Keratinocyte (primary cell): ENCODE measurements around the gene MYL12B. TPM values are rescaled to one million over a fixed set of nuclear protein-coding genes. Genes with fewer than 3 reads are reported as not detected.

ENCODE experiments used
- DNase-seq: peaks from one replicate; pipeline ENCODE4 v3.0.0-alpha.2; 2011; ENCODE audit warnings: low read depth, missing footprints, low spot score
- FAIRE-seq: peaks from 2 replicates; lab custom pipeline; 2011; peaks lifted over from hg19 to GRCh38; lab: Jason Lieb, UNC
- H2AFZ ChIP-seq: 2 replicates; pipeline ENCODE4 v1.6.0; 2012; ENCODE audit warnings: low read length, control low read depth, inconsistent platforms; ENCODE audit not compliant: control insufficient read depth
- H3K27ac ChIP-seq: 2 replicates; pipeline ENCODE4 v1.5.1; 2011; ENCODE audit warnings: low read length; ENCODE audit not compliant: control insufficient read depth, insufficient read depth
- H3K27me3 ChIP-seq: 3 replicates; pipeline ENCODE4 v1.6.0; 2011; ENCODE audit warnings: low read length; ENCODE audit not compliant: control insufficient read depth, insufficient read depth; ENCODE audit errors: extremely low read depth
- H3K36me3 ChIP-seq, 2 experiments: 2 replicates in 1 of 2; 3 replicates in 1 of 2; pipeline ENCODE4 v1.5.1; 2011; ENCODE audit warnings: low read length in 2 of 2, mild to moderate bottlenecking in 1 of 2; ENCODE audit not compliant: control insufficient read depth in 2 of 2, insufficient read depth in 2 of 2; ENCODE audit errors: extremely low read depth in 1 of 2
- H3K4me1 ChIP-seq: 3 replicates; pipeline ENCODE4 v1.5.1; 2011; ENCODE audit warnings: low read length; ENCODE audit not compliant: control insufficient read depth, insufficient read depth; ENCODE audit errors: extremely low read depth
- H3K4me2 ChIP-seq: 3 replicates; pipeline ENCODE4 v1.6.0; 2011; ENCODE audit warnings: low read depth, low read length; ENCODE audit not compliant: control insufficient read depth, insufficient read depth; ENCODE audit errors: extremely low read depth
- H3K4me3 ChIP-seq, 3 experiments: fragments of 200-600 bp in 1 of 3; sonication (generic) in 1 of 3; 2 replicates in 2 of 3; 3 replicates in 1 of 3; pipeline ENCODE4 v1.5.1; 2011 to 2016; ENCODE audit warnings: low read length in 3 of 3, mild to moderate bottlenecking in 3 of 3, control low read depth in 2 of 3, inconsistent platforms in 1 of 3, low read depth in 1 of 3, mixed read lengths in 1 of 3, mixed run types in 1 of 3, moderate library complexity in 1 of 3; ENCODE audit not compliant: control insufficient read depth in 2 of 3, insufficient read depth in 2 of 3; ENCODE audit errors: extremely low read depth in 1 of 3
- H3K79me2 ChIP-seq: 2 replicates; pipeline ENCODE4 v1.6.0; 2012; ENCODE audit warnings: low read length; ENCODE audit not compliant: control insufficient read depth, insufficient read depth
- H3K9ac ChIP-seq: 3 replicates; pipeline ENCODE4 v1.6.0; 2011; ENCODE audit warnings: low read length; ENCODE audit not compliant: control insufficient read depth, insufficient read depth; ENCODE audit errors: extremely low read depth
- H3K9me1 ChIP-seq: 3 replicates; pipeline ENCODE4 v1.6.0; 2011; ENCODE audit warnings: low read length; ENCODE audit not compliant: control insufficient read depth, insufficient read depth; ENCODE audit errors: extremely low read depth
- H3K9me3 ChIP-seq: 2 replicates; pipeline ENCODE4 v1.5.1; 2012; ENCODE audit warnings: low read depth, low read length; ENCODE audit not compliant: control insufficient read depth
- H4K20me1 ChIP-seq: 3 replicates; pipeline ENCODE4 v1.6.0; 2011; ENCODE audit warnings: low read length; ENCODE audit not compliant: control insufficient read depth, insufficient read depth; ENCODE audit errors: extremely low read depth
- EZH2 ChIP-seq: IDR thresholded peaks from one replicate; pipeline ENCODE4 v1.6.1; 2012; ENCODE audit warnings: inconsistent platforms, mild to moderate bottlenecking, low read length, moderate library complexity
- dilution Hi-C: fragments of 300-500 bp; cut with MboI; formaldehyde crosslinking; loops from one replicate; pipeline ENCODE4 v1.7.0; 2020; ENCODE audit warnings: low sequenced_read_pairs; ENCODE audit not compliant: extremely low pct_ligation_motif_present
- polyA plus RNA-seq, 5 experiments: library from polyadenylated mRNA; depleted of rRNA in 3 of 5; stranded (reverse) in 3 of 5; stranded (forward) in 1 of 5; unstranded in 1 of 5; fragments of >200 nt; gene quantifications; 1 replicate in 1 of 5; 2 replicates in 3 of 5; 3 replicates in 1 of 5; pipeline versions ENCODE4 v1.2.1 to v1.2.3, GENCODE V29; 2011 to 2012; ENCODE audit warnings: missing spikeins in 2 of 5, low read depth in 1 of 5, low replicate concordance in 1 of 5
- TF ChIP-seq, protein P1 (sequence below), 3 experiments: IDR thresholded peaks in 1 of 3; conservative IDR thresholded peaks in 1 of 3; optimal IDR thresholded peaks in 1 of 3; 2 replicates in 2 of 3; 3 replicates in 1 of 3; pipeline versions ENCODE3 to v1.5.1; 2011; ENCODE audit warnings: low read length in 3 of 3, mild to moderate bottlenecking in 3 of 3, moderate library complexity in 2 of 3, control low read depth in 1 of 3, inconsistent platforms in 1 of 3; ENCODE audit not compliant: insufficient read depth in 2 of 3; ENCODE audit errors: extremely low read depth in 1 of 3

MYL12B gene
- polyA plus RNA-seq, 1 donor (not counting 4 experiments of a cell fraction or from before 2014, with no cell fraction given), result 1,224 TPM

DNA sequence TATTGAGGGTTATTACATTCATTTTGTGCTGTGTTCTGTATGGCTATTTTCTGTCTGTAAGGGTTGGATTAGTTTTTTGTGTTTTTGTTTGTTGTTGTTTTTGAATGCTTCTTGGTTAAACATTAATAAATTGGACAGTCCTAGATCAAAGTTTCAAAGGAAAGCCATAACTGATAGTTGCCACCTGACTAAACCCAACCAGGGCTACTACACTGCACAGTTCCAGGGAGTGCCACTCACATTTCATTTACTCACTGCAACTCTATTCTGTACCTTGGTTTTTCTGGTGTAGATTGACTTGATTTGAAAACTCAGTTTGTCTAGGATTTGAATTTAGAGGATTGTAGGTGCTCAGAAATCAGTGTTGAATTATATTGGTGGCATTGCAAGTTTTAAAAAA lies 6.4 kb downstream of the MYL12B start:
- H3K4me1 ChIP-seq, result peaks cover 61% of the 10 kb centered on the region
- peak overlapping the region; percentile 77 for H3K4me2 ChIP-seq
- no peaks in the 10 kb centered on the region for H3K27me3 ChIP-seq
- FAIRE-seq, result no peak
- no peak overlapping the region for H3K9ac ChIP-seq
- peaks cover 100% of the 10 kb centered on the region for H3K79me2 ChIP-seq
- dilution Hi-C loops, result no loop called here
- H3K4me3 ChIP-seq, result no peak overlapping the region
- no peaks in the 10 kb centered on the region for H3K9me3 ChIP-seq
- peaks cover 3 to 10% of the 10 kb centered on the region in 2 experiments for H3K36me3 ChIP-seq
- TF ChIP-seq, protein P1, sequence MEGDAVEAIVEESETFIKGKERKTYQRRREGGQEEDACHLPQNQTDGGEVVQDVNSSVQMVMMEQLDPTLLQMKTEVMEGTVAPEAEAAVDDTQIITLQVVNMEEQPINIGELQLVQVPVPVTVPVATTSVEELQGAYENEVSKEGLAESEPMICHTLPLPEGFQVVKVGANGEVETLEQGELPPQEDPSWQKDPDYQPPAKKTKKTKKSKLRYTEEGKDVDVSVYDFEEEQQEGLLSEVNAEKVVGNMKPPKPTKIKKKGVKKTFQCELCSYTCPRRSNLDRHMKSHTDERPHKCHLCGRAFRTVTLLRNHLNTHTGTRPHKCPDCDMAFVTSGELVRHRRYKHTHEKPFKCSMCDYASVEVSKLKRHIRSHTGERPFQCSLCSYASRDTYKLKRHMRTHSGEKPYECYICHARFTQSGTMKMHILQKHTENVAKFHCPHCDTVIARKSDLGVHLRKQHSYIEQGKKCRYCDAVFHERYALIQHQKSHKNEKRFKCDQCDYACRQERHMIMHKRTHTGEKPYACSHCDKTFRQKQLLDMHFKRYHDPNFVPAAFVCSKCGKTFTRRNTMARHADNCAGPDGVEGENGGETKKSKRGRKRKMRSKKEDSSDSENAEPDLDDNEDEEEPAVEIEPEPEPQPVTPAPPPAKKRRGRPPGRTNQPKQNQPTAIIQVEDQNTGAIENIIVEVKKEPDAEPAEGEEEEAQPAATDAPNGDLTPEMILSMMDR (optimal IDR thresholded peaks at IDR 0.05 in 1 of 3, IDR thresholded peaks at IDR 0.05 in 1 of 3, conservative IDR thresholded peaks at IDR 0.05 in 1 of 3; ENCODE audit: extremely low read depth in 1 of 3, insufficient read depth in 2 of 3, low read length in 3 of 3), result no peak
- no peak for TF ChIP-seq EZH2
- peak overlapping the region; percentile 56 for H3K27ac ChIP-seq
- peaks cover 18% of the 10 kb centered on the region for H3K9me1 ChIP-seq
- H2AFZ ChIP-seq, result no peak overlapping the region
- no peak for DNase-seq
- peaks cover 80% of the 10 kb centered on the region for H4K20me1 ChIP-seq

DNA sequence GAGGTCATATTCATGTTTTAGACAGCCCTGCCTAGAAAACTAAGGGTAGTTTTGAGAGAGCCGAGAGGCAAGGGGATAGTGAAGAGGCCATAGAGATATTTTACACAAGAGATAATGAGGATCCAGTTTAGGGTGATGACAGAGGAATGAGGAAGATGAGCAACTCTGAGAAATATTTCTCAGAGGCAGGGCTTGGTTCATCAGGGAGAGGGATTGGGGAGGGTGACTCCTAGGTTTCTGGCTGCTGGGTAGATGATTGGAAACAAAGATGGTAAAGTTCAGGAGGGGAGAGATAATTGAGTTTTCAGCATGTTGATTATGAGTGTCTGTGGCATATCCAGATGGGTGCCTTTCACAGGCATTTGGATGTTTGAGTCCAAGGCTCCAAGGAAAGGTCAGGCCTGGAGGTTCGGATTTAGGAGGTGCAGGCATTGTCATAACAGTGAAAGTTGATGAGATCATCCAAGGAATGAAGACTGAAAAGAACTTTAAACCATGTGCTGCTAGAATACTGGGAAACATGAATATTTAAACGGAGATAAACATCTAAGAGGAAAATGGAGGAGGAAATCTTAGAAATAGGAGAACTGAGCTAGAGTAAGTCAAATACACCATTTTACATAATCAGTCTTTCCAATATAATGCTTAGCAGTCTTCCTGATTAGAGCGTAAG lies 7.4 kb downstream of the MYL12B start:
- DNase-seq, result no peak
- H3K4me2 ChIP-seq, result peak overlapping the region; percentile 77
- dilution Hi-C loops, result no loop called here

More for the DNA sequence above, 7.4 kb downstream of the MYL12B start:
- TF ChIP-seq, protein P1 (optimal IDR thresholded peaks at IDR 0.05 in 1 of 3, IDR thresholded peaks at IDR 0.05 in 1 of 3, conservative IDR thresholded peaks at IDR 0.05 in 1 of 3; ENCODE audit: extremely low read depth in 1 of 3, insufficient read depth in 2 of 3, low read length in 3 of 3), result no peak
- no peak for TF ChIP-seq EZH2
- H3K4me3 ChIP-seq, result peak overlapping the region in 2 of 3 experiments; percentile 41 to 46
- H3K79me2 ChIP-seq, result peaks cover 100% of the 10 kb centered on the region
- H4K20me1 ChIP-seq, result peaks cover 73% of the 10 kb centered on the region
- H3K36me3 ChIP-seq, result peaks cover 5 to 13% of the 10 kb centered on the region in 2 experiments
- no peak overlapping the region for H3K9ac ChIP-seq
- H3K4me1 ChIP-seq, result peaks cover 56% of the 10 kb centered on the region
- H3K9me1 ChIP-seq, result peaks cover 18% of the 10 kb centered on the region
- no peak for FAIRE-seq
- H3K27me3 ChIP-seq, result no peaks in the 10 kb centered on the region
- H3K27ac ChIP-seq, result peak overlapping the region; percentile 56
- no peak overlapping the region for H2AFZ ChIP-seq
- no peaks in the 10 kb centered on the region for H3K9me3 ChIP-seq
